Panc1 (cell line): Measurements from ENCODE around the gene VWA7. TPM values are rescaled to one million over a fixed set of nuclear protein-coding genes. Genes with fewer than 3 reads are reported as not detected.
A peak's percentile ranks its signal among the peaks of the same experiment; 100 is the strongest.

ENCODE experiments used
- ATAC-seq: fragments of 200-7000 bp; cut with Tn5 transposase; 2 replicates; pipeline ENCODE4 v1.9.1; 2020; ENCODE audit warnings: mild to moderate bottlenecking, moderate library complexity
- BruUV-seq: library from RNA; stranded (reverse); fragments of 400-500 nt; replicated peaks from 2 replicates; lab custom pipeline; 2021; lab: Mats Ljungman, UMichigan
- CTCF ChIA-PET: fragments of 300-600 bp; sonication (Branson Sonifier 250); formaldehyde crosslinking; loops from one replicate; lab custom pipeline; 2022; ENCODE audit warnings: antibody characterized with exemption; lab: Charles Lee
- POLR2A ChIA-PET: fragments of 300-600 bp; sonication (Branson Sonifier 250); formaldehyde crosslinking; loops from one replicate; lab custom pipeline; 2022; ENCODE audit warnings: antibody characterized with exemption; lab: Charles Lee
- DNase-seq: peaks from one replicate; pipeline ENCODE4 v3.0.0-alpha.2; 2010; ENCODE audit warnings: low read depth, low spot score
- H3K27ac ChIP-seq: 2 replicates; pipeline ENCODE4 v1.5.1; 2011; ENCODE audit warnings: mild to moderate bottlenecking, low read length, inconsistent platforms
- H3K27me3 ChIP-seq: fragments of 200-500 bp; sonication (Bioruptor generic); 2 replicates; pipeline ENCODE4 v1.6.0; 2014; ENCODE audit warnings: low read length, inconsistent platforms; ENCODE audit not compliant: control insufficient read depth, insufficient read depth
- H3K36me3 ChIP-seq: fragments of 200-500 bp; sonication (Bioruptor generic); 2 replicates; pipeline ENCODE4 v1.5.1; 2014; ENCODE audit warnings: inconsistent platforms, mild to moderate bottlenecking, low read length, moderate library complexity; ENCODE audit not compliant: control insufficient read depth, insufficient read depth
- H3K4me1 ChIP-seq: 2 replicates; pipeline ENCODE4 v1.5.1; 2011; ENCODE audit warnings: inconsistent platforms, mild to moderate bottlenecking, low read length, moderate library complexity; ENCODE audit not compliant: control insufficient read depth, insufficient read depth
- H3K4me3 ChIP-seq, 2 experiments: 2 replicates each; pipeline ENCODE4 v1.5.1; 2011 to 2012; ENCODE audit warnings: low read depth in 2 of 2, low read length in 2 of 2, mild to moderate bottlenecking in 2 of 2, inconsistent platforms in 1 of 2, moderate library complexity in 1 of 2
- H3K9me3 ChIP-seq: fragments of 200-500 bp; sonication (Bioruptor generic); 2 replicates; pipeline ENCODE4 v1.5.1; 2014; ENCODE audit warnings: low read depth, mild to moderate bottlenecking, inconsistent platforms, low read length, moderate library complexity; ENCODE audit not compliant: control insufficient read depth, insufficient read depth
- CTCF ChIP-seq: fragments of 450-650 bp; IDR thresholded peaks from 2 replicates; pipeline ENCODE4 v1.5.1; 2017; ENCODE audit warnings: mild to moderate bottlenecking
- POLR2AphosphoS5 ChIP-seq: IDR thresholded peaks from 2 replicates; pipeline ENCODE4 v1.6.1; 2012; ENCODE audit warnings: mild to moderate bottlenecking, low read depth, low read length, moderate library complexity
- SIN3A ChIP-seq: IDR thresholded peaks from 2 replicates; pipeline ENCODE4 v1.6.1; 2012; ENCODE audit warnings: low read depth, mild to moderate bottlenecking, low read length, moderate library complexity, borderline replicate concordance; ENCODE audit not compliant: insufficient read depth
- TCF7L2 ChIP-seq: IDR thresholded peaks from 2 replicates; pipeline ENCODE4 v1.6.1; 2011; ENCODE audit warnings: mild to moderate bottlenecking, low read depth, low read length, inconsistent platforms
- in situ Hi-C: cut with HindIII; loops from 2 replicates; pipeline ENCODE4 v1.10.0; 2016; ENCODE audit warnings: low sequenced_read_pairs, low pct_unique_long_range_greater_than_20kb
- intact Hi-C: fragments of 100-400 bp; cut with micrococcal nuclease; formaldehyde crosslinking; loops from one replicate; pipeline ENCODE4 v1.10.0; 2022; ENCODE audit not compliant: unreplicated experiment
- total RNA-seq: library from RNA; stranded (reverse); gene quantifications from one replicate; pipeline ENCODE4 v1.2.1, GENCODE V29; 2021; ENCODE audit not compliant: unreplicated experiment
- TF ChIP-seq, protein P1 (sequence below), 2 experiments: IDR thresholded peaks; 2 replicates each; pipeline ENCODE4 v1.6.1; 2011 to 2012; ENCODE audit warnings: low read depth in 2 of 2, control low read depth in 1 of 2, low read length in 1 of 2, mild to moderate bottlenecking in 1 of 2, moderate library complexity in 1 of 2; ENCODE audit not compliant: insufficient read depth in 1 of 2

The VWA7 gene
- total RNA-seq, 1 experiment from 2014 or later, result 4.3 TPM

DNA sequence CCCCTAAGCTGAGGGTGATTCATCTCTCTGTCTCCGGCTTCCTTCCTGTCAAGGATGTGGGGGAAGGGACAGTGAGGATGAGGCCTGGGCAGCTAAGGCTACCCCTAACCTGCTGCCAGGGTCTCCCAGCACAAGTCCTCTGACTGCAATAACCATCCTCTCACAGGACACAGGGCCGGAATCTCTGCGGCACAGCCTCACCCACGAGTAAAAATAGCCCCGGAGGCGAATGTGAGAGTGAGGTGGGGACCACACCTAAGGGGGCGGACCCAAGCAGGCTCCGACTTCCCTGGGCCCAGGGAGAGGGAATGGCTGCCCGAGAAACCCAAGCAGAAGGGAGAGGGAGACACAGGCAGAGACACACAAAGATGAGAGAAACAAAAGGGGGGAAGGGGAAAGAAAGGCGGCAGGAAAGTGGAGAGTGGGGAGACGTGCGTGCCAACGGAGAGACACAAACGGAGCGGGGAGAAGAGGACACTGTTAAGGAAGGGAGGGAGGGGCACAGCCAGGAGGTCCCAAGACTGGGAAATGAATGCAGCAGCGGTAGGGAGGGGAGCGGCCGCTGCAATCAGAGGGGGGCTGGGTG, 42.2 kb downstream of the VWA7 start:
- intact Hi-C loops, result loop anchor here (10.0 kb wide), 1 partner anchor 100 kb away; no protein-coding TSS in a partner anchor

DNA sequence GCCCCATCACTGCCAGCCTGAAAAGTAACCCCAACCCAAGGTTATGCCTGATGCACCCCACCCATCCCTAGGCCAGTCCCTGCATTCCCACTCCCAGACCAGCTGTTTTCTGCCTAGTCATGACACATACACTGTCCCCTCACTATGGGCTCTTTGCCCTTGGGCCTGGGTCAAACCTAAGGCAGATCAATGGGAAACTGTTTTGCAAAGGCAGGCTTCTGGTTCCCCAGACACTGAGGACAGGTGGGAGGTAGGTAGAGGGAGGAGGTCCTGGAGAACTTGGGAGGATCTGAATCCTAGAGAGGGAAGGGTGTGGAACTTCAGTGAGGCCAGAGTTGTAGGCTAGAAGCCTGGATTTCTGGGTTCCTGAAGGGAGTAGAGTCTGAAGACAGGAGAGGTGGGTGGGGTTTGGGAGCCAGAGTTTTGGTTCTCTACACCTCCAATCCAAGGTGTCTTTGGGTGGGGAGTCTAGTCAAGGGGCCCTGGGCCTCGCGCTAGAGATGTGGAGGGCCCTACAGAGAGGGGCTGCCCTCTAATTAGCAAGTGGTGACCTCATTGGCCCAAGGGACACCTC, 42.8 kb downstream of the VWA7 start:
- H3K27ac ChIP-seq, result peak overlapping the region; percentile 100
- no peak for ATAC-seq
- DNase-seq, result no peak
- TF ChIP-seq TCF7L2, result no peak
- TF ChIP-seq CTCF, result no peak
- no peak for TF ChIP-seq POLR2AphosphoS5
- TF ChIP-seq, protein P1, sequence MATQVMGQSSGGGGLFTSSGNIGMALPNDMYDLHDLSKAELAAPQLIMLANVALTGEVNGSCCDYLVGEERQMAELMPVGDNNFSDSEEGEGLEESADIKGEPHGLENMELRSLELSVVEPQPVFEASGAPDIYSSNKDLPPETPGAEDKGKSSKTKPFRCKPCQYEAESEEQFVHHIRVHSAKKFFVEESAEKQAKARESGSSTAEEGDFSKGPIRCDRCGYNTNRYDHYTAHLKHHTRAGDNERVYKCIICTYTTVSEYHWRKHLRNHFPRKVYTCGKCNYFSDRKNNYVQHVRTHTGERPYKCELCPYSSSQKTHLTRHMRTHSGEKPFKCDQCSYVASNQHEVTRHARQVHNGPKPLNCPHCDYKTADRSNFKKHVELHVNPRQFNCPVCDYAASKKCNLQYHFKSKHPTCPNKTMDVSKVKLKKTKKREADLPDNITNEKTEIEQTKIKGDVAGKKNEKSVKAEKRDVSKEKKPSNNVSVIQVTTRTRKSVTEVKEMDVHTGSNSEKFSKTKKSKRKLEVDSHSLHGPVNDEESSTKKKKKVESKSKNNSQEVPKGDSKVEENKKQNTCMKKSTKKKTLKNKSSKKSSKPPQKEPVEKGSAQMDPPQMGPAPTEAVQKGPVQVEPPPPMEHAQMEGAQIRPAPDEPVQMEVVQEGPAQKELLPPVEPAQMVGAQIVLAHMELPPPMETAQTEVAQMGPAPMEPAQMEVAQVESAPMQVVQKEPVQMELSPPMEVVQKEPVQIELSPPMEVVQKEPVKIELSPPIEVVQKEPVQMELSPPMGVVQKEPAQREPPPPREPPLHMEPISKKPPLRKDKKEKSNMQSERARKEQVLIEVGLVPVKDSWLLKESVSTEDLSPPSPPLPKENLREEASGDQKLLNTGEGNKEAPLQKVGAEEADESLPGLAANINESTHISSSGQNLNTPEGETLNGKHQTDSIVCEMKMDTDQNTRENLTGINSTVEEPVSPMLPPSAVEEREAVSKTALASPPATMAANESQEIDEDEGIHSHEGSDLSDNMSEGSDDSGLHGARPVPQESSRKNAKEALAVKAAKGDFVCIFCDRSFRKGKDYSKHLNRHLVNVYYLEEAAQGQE (IDR thresholded peaks at IDR 0.05; ENCODE audit: insufficient read depth in 1 of 2, low read depth in 2 of 2, low read length in 1 of 2), result no peak
- TF ChIP-seq SIN3A, result no peak
- no peaks in the 10 kb centered on the region for H3K27me3 ChIP-seq
- intact Hi-C loops (loop anchor here (10.0 kb wide), 1 partner anchor 100 kb away; no protein-coding TSS in a partner anchor), in situ Hi-C loops (no loop called here)
- ChIA-PET POLR2A (no interaction called here), CTCF (no interaction called here)
- peak overlapping the region; percentile 99 to 100 for H3K4me3 ChIP-seq
- peaks cover 22% of the 10 kb centered on the region for H3K36me3 ChIP-seq
- H3K4me1 ChIP-seq, result peaks cover 63% of the 10 kb centered on the region
- no TSS peak for BruUV-seq
- no peaks in the 10 kb centered on the region for H3K9me3 ChIP-seq

More for the DNA sequence above, 42.2 kb downstream of the VWA7 start:
- Histone ChIP-seq H3K9me3 (no peaks in the 10 kb centered on the region), H3K4me1 (peaks cover 63% of the 10 kb centered on the region), H3K36me3 (peaks cover 21% of the 10 kb centered on the region), H3K27me3 (no peaks in the 10 kb centered on the region), H3K27ac (peak overlapping the region; percentile 100), H3K4me3 (peak overlapping the region; percentile 99 to 100)
- ChIA-PET CTCF (no interaction called here), POLR2A (interaction anchor here (0.6 to 0.8 kb wide), 6 partner anchors 64 to 1015 kb away, joined by 3 to 11 read pairs (median 8); partner anchors contain the start of gene NEU1)
- DNase-seq (no peak), ATAC-seq (no peak)
- TF ChIP-seq, protein P1 (IDR thresholded peaks at IDR 0.05; ENCODE audit: insufficient read depth in 1 of 2, low read depth in 2 of 2, low read length in 1 of 2), result no peak
- no peak for TF ChIP-seq SIN3A
- no peak for TF ChIP-seq POLR2AphosphoS5
- TF ChIP-seq TCF7L2, result no peak
- no peak for TF ChIP-seq CTCF
- no TSS peak for BruUV-seq
- in situ Hi-C loops, result no loop called here
